Measurements from ENCODE around the gene CCDC9B.

DNA sequence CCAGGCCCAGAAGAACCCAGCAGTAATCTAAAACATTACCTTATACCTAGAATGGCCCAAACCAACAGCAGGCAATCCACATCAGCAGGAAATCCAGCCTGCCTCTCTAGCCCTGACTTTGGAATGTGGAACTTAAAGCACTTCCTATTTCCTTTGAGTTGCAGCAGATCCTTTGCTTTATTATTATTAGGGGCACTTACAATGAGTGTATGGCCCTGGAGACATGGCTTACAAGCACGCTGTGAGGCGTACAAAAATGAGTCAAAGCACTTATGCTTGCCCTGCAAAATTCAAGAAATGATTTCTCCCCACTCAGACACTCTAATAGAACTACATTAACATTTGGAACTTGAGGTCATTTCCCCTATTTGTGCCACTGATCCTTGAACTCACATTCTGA lies 32.2 kb upstream of the CCDC9B start:
- TF ChIP-seq, protein P1, sequence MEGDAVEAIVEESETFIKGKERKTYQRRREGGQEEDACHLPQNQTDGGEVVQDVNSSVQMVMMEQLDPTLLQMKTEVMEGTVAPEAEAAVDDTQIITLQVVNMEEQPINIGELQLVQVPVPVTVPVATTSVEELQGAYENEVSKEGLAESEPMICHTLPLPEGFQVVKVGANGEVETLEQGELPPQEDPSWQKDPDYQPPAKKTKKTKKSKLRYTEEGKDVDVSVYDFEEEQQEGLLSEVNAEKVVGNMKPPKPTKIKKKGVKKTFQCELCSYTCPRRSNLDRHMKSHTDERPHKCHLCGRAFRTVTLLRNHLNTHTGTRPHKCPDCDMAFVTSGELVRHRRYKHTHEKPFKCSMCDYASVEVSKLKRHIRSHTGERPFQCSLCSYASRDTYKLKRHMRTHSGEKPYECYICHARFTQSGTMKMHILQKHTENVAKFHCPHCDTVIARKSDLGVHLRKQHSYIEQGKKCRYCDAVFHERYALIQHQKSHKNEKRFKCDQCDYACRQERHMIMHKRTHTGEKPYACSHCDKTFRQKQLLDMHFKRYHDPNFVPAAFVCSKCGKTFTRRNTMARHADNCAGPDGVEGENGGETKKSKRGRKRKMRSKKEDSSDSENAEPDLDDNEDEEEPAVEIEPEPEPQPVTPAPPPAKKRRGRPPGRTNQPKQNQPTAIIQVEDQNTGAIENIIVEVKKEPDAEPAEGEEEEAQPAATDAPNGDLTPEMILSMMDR (IDR thresholded peaks at IDR 0.05; ENCODE audit: borderline replicate concordance, extremely low read depth, low read length, poor library complexity, severe bottlenecking): no peak
- no peak for TF ChIP-seq EZH2 (IDR thresholded peaks at IDR 0.05; ENCODE audit: borderline replicate concordance, low read depth, low read length, severe bottlenecking)

All from DND-41 (cell line).